Measurements from ENCODE around the gene TAF1B.

TAF1B gene

GRCh38 chr2:9883897-9884296, 40.6 kb downstream of the TAF1B start:
- Histone ChIP-seq H3K27ac (ENCODE audit: low read length) (no peak overlapping the region), H3K27me3 (ENCODE audit: control insufficient read depth, insufficient read depth, low read length) (no peaks in the 10 kb centered on the region), H3K9me3 (ENCODE audit: control insufficient read depth, insufficient read depth, low read length) (no peaks in the 10 kb centered on the region), H3K4me3 (ENCODE audit: low read length) (no peak overlapping the region), H3K4me1 (ENCODE audit: control insufficient read depth, insufficient read depth, low read length) (no peaks in the 10 kb centered on the region; the same call in 1 of the 2 replicates), H3K36me3 (ENCODE audit: control insufficient read depth, insufficient read depth, low read length) (peaks cover 4% of the 10 kb centered on the region; the same call in 1 of the 2 replicates)
- WGBS (ENCODE audit: insufficient coverage, insufficient read length), result no CpG with 5 or more reads among the region's 17 CpGs
- DNase-seq (ENCODE audit: low read depth, low spot score), result no peak

- H3K9me3 ChIP-seq (ENCODE audit: control insufficient read depth, insufficient read depth, low read length), result no peaks in the 10 kb centered on the region
- WGBS (ENCODE audit: insufficient coverage, insufficient read length), result no CpG with 5 or more reads among the region's 6 CpGs
- H3K4me3 ChIP-seq (ENCODE audit: low read length), result no peak overlapping the region
- H3K27me3 ChIP-seq (ENCODE audit: control insufficient read depth, insufficient read depth, low read length), result no peaks in the 10 kb centered on the region
- H3K4me1 ChIP-seq (ENCODE audit: control insufficient read depth, insufficient read depth, low read length), result no peaks in the 10 kb centered on the region; the same call in 1 of the 2 replicates
- DNase-seq (ENCODE audit: low read depth, low spot score), result no peak
- peaks cover 4% of the 10 kb centered on the region; the same call in 1 of the 2 replicates for H3K36me3 ChIP-seq (ENCODE audit: control insufficient read depth, insufficient read depth, low read length)
- H3K27ac ChIP-seq (ENCODE audit: low read length), result no peak overlapping the region
Observed at GRCh38 chr2:9884436-9884835, 41.2 kb downstream of the TAF1B start.

DNA sequence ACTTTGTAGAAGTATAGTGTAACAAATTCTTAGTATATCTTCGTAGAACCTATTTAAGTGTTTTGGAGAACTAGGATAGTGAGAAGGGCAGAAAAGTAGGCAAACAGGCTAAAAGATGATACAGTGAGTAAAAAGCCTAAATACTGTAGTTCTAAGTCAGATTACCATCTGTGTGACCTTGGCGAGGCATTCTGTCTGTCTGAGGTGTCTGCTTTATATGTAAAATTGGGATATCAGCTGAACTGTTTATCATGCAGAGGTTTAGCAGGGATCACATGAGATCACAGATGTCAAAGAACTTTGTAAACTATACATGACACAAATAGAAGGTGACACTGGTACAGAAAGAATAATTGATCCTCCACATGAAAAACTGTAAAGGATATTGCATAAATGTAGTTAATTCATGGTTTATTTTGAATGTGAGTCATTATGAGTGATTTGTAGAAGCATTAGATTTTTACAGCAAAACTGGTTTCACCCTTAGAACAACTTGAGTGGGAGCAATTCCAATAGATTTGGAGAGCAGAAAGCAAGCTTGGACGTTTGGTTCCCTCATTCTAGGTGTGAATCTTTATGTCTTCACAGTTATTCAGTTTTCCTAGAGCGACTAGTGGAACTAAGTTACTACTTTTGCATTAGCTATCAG, 41.9 kb downstream of the TAF1B start:
- Histone ChIP-seq H3K27me3 (ENCODE audit: control insufficient read depth, insufficient read depth, low read length) (no peaks in the 10 kb centered on the region), H3K4me1 (ENCODE audit: control insufficient read depth, insufficient read depth, low read length) (no peaks in the 10 kb centered on the region; the same call in 1 of the 2 replicates), H3K9me3 (ENCODE audit: control insufficient read depth, insufficient read depth, low read length) (no peaks in the 10 kb centered on the region), H3K27ac (ENCODE audit: low read length) (no peak overlapping the region), H3K36me3 (ENCODE audit: control insufficient read depth, insufficient read depth, low read length) (peaks cover 4% of the 10 kb centered on the region; the same call in 1 of the 2 replicates), H3K4me3 (ENCODE audit: low read length) (no peak overlapping the region)
- no peak for DNase-seq (ENCODE audit: low read depth, low spot score)
- no CpG with 5 or more reads among the region's 4 CpGs for WGBS (ENCODE audit: insufficient coverage, insufficient read length)

- H3K4me3 ChIP-seq (ENCODE audit: low read length), result no peak overlapping the region
- no peak overlapping the region for H3K27ac ChIP-seq (ENCODE audit: low read length)
- H3K9me3 ChIP-seq (ENCODE audit: control insufficient read depth, insufficient read depth, low read length), result no peaks in the 10 kb centered on the region
- no peak for DNase-seq (ENCODE audit: low read depth, low spot score)
- no peaks in the 10 kb centered on the region for H3K27me3 ChIP-seq (ENCODE audit: control insufficient read depth, insufficient read depth, low read length)
- no CpG with 5 or more reads among the region's 1 CpG for WGBS (ENCODE audit: insufficient coverage, insufficient read length)
- H3K36me3 ChIP-seq (ENCODE audit: control insufficient read depth, insufficient read depth, low read length), result peaks cover 4% of the 10 kb centered on the region; the same call in 1 of the 2 replicates
- H3K4me1 ChIP-seq (ENCODE audit: control insufficient read depth, insufficient read depth, low read length), result no peaks in the 10 kb centered on the region; the same call in 1 of the 2 replicates
Observed at GRCh38 chr2:9887513-9887912, 44.2 kb downstream of the TAF1B start.

DNA sequence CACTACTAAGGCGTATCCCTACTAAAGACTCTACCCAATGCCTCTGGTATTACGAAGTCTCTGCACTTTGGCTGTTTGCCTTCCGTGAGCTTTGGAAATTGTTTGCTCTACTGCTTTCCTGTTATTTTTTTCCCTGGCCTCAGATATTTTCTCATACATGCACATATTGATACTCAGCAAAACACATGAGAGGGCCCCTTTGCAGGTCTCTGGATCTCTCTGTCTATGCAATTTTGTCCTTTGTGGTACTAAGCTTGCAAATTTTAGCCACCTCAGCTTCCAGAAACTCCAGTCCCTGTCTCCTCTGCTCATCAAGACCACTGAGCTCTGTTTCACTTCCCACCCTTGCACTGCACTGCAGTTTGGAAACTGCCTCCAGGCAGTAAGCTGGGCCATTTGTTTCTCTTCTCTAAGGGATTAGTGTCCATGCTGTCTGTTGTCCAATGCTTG, 46.6 kb downstream of the TAF1B start:
- Histone ChIP-seq H3K27me3 (ENCODE audit: control insufficient read depth, insufficient read depth, low read length) (no peaks in the 10 kb centered on the region), H3K36me3 (ENCODE audit: control insufficient read depth, insufficient read depth, low read length) (no peaks in the 10 kb centered on the region), H3K4me3 (ENCODE audit: low read length) (no peak overlapping the region), H3K9me3 (ENCODE audit: control insufficient read depth, insufficient read depth, low read length) (no peaks in the 10 kb centered on the region), H3K27ac (ENCODE audit: low read length) (no peak overlapping the region), H3K4me1 (ENCODE audit: control insufficient read depth, insufficient read depth, low read length) (no peaks in the 10 kb centered on the region)
- DNase-seq (ENCODE audit: low read depth, low spot score), result no peak
- no CpG with 5 or more reads among the region's 3 CpGs for WGBS (ENCODE audit: insufficient coverage, insufficient read length)

- Histone ChIP-seq H3K36me3 (ENCODE audit: control insufficient read depth, insufficient read depth, low read length) (no peaks in the 10 kb centered on the region), H3K4me1 (ENCODE audit: control insufficient read depth, insufficient read depth, low read length) (no peaks in the 10 kb centered on the region), H3K27ac (ENCODE audit: low read length) (no peak overlapping the region), H3K9me3 (ENCODE audit: control insufficient read depth, insufficient read depth, low read length) (no peaks in the 10 kb centered on the region), H3K4me3 (ENCODE audit: low read length) (no peak overlapping the region), H3K27me3 (ENCODE audit: control insufficient read depth, insufficient read depth, low read length) (no peaks in the 10 kb centered on the region)
- whole genome bisulfite sequencing (ENCODE audit: insufficient coverage, insufficient read length), result no CpG with 5 or more reads among the region's 4 CpGs
- DNase-seq (ENCODE audit: low read depth, low spot score), result no peak
Observed at GRCh38 chr2:9892236-9892635, 49.0 kb downstream of the TAF1B start.

GRCh38 chr2:9895669-9896590, 52.7 kb downstream of the TAF1B start:
- Histone ChIP-seq H3K36me3 (ENCODE audit: control insufficient read depth, insufficient read depth, low read length) (no peaks in the 10 kb centered on the region), H3K27me3 (ENCODE audit: control insufficient read depth, insufficient read depth, low read length) (no peaks in the 10 kb centered on the region), H3K27ac (ENCODE audit: low read length) (no peak overlapping the region), H3K4me1 (ENCODE audit: control insufficient read depth, insufficient read depth, low read length) (no peaks in the 10 kb centered on the region; the same call in 1 of the 2 replicates), H3K9me3 (ENCODE audit: control insufficient read depth, insufficient read depth, low read length) (no peaks in the 10 kb centered on the region), H3K4me3 (ENCODE audit: low read length) (no peak overlapping the region)
- no CpG with 5 or more reads among the region's 7 CpGs for WGBS (ENCODE audit: insufficient coverage, insufficient read length)
- no peak for DNase-seq (ENCODE audit: low read depth, low spot score)

DNA sequence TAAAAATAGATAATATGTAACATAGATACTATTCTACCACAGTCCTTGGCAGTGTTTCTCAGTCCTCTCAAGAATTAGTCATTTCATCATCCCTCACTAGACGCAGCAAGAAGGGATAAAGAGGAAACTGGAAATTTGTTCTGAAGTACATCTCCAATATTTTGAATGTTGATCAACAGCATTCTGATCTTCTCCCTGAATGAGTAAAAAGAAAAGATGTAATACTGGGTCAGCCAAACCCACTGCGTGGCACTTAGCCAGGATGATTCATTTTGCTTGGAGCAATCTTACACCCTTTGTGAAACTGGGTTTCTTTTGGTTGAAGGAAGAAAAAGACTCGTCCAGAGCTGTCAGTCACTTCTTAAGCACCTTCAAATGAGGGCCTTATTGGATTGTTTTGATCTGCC, 54.1 kb downstream of the TAF1B start:
- Histone ChIP-seq H3K4me3 (ENCODE audit: low read length) (no peak overlapping the region), H3K4me1 (ENCODE audit: control insufficient read depth, insufficient read depth, low read length) (no peaks in the 10 kb centered on the region; the same call in 1 of the 2 replicates), H3K36me3 (ENCODE audit: control insufficient read depth, insufficient read depth, low read length) (no peaks in the 10 kb centered on the region), H3K9me3 (ENCODE audit: control insufficient read depth, insufficient read depth, low read length) (no peaks in the 10 kb centered on the region), H3K27ac (ENCODE audit: low read length) (no peak overlapping the region), H3K27me3 (ENCODE audit: control insufficient read depth, insufficient read depth, low read length) (no peaks in the 10 kb centered on the region)
- no peak for DNase-seq (ENCODE audit: low read depth, low spot score)
- WGBS (ENCODE audit: insufficient coverage, insufficient read length), result no CpG with 5 or more reads among the region's 3 CpGs

GRCh38 chr2:9897846-9898245, 54.6 kb downstream of the TAF1B start:
- H3K4me1 ChIP-seq (ENCODE audit: control insufficient read depth, insufficient read depth, low read length), result no peaks in the 10 kb centered on the region; the same call in 1 of the 2 replicates

DNA sequence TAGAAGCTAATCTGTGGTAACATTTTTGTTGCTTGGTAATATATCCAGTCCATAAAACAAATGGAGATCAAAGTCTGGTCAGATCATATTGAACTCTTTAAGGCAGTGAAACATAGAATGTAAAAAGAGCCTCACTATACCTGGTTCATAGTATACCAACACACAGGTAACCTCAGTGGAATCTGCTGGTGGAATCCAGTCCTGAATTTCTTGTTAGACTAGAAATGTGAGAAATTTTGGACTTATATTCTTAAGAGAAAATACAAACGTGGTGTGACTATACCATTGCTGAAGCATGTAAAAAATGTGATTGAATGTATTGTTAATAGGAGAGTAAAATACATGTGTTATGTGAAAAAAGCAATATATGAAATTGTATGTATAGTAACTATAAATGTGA, 62.1 kb downstream of the TAF1B start:
- no peak overlapping the region for H3K4me3 ChIP-seq (ENCODE audit: low read length)
- no peaks in the 10 kb centered on the region for H3K4me1 ChIP-seq (ENCODE audit: control insufficient read depth, insufficient read depth, low read length)
- no peaks in the 10 kb centered on the region for H3K9me3 ChIP-seq (ENCODE audit: control insufficient read depth, insufficient read depth, low read length)
- H3K27ac ChIP-seq (ENCODE audit: low read length), result no peak overlapping the region
- no peaks in the 10 kb centered on the region for H3K27me3 ChIP-seq (ENCODE audit: control insufficient read depth, insufficient read depth, low read length)
- no peaks in the 10 kb centered on the region for H3K36me3 ChIP-seq (ENCODE audit: control insufficient read depth, insufficient read depth, low read length)
- DNase-seq (ENCODE audit: low read depth, low spot score), result no peak
- 100% methylated on average over 1 of the region's 1 CpG for WGBS (ENCODE audit: insufficient coverage, insufficient read length)

More at GRCh38 chr2:9897846-9898245, 54.6 kb downstream of the TAF1B start:
- H3K4me3 ChIP-seq (ENCODE audit: low read length), result no peak overlapping the region
- DNase-seq (ENCODE audit: low read depth, low spot score), result no peak
- H3K36me3 ChIP-seq (ENCODE audit: control insufficient read depth, insufficient read depth, low read length), result no peaks in the 10 kb centered on the region
- H3K27me3 ChIP-seq (ENCODE audit: control insufficient read depth, insufficient read depth, low read length), result no peaks in the 10 kb centered on the region
- no CpG with 5 or more reads among the region's 2 CpGs for WGBS (ENCODE audit: insufficient coverage, insufficient read length)
- H3K9me3 ChIP-seq (ENCODE audit: control insufficient read depth, insufficient read depth, low read length), result no peaks in the 10 kb centered on the region
- no peak overlapping the region for H3K27ac ChIP-seq (ENCODE audit: low read length)

Data from iPS DF 6.9 (cell line).